ENCODE data around the gene SH3TC1. TPM values are rescaled to one million over a fixed set of nuclear protein-coding genes. Genes with fewer than 3 reads are reported as not detected.

Gene SH3TC1
- total and polyA plus RNA-seq, 2 of the 8 experiments (the other 6 are each of a cell fraction or from before 2014, with no cell fraction given) = 0.15 TPM; not detected in 1

DNA sequence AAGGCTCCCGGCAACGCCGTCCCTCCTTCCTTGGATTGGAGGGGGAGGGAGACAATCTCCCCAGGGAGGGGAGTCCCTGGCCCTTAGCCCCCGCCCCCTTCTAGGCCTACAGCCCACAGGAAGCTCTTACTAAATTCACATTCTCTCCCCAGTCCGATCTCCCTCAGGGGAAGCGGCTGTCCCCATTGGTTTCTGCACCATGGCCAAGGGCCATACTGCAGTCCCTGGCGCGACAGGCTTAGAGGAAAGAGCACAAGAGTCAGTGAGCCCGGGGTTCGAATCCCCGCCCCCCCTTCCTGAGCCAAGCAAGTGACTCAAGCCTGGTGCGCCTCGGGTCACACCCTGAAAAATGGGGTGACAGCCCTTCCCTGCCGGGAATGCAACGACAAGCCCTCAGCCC is 41.6 kb upstream of the SH3TC1 start:
- Histone ChIP-seq H3K9me3 (ENCODE audit: insufficient read depth in 2 of 2, low read depth in 1 of 2, low read length in 1 of 2) (no peaks in the 10 kb centered on the region), H3K23me2 (ENCODE audit: low read depth, low read length) (peaks cover 14% of the 10 kb centered on the region; the same call in 1 of the 2 replicates), H2BK120ac (replicated peaks; ENCODE audit: low read depth, low read length) (no peak overlapping the region), H3K79me2 (ENCODE audit: control insufficient read depth in 1 of 2, insufficient read depth in 2 of 2, low read length in 2 of 2) (no peaks in the 10 kb centered on the region), H3K36me3 (ENCODE audit: control insufficient read depth in 2 of 4, insufficient read depth in 4 of 4, low read length in 3 of 4) (no peaks in the 10 kb centered on the region), H4K20me1 (replicated peaks in 1 of 2; ENCODE audit: control insufficient read depth in 1 of 2, insufficient read depth in 2 of 2, low read length in 2 of 2) (peaks cover 3 to 7% of the 10 kb centered on the region in 2 experiments), H3K27me3 (replicated peaks in 1 of 4; ENCODE audit: control insufficient read depth in 3 of 4, extremely low read depth in 1 of 4, insufficient read depth in 3 of 4, low read length in 3 of 4) (peaks cover 6 to 43% (median 30%) of the 10 kb centered on the region in 4 experiments), H3K18ac (ENCODE audit: extremely low read depth, low read length) (no peak overlapping the region), H3K27ac (ENCODE audit: low read depth, low read length) (no peak overlapping the region), H3K56ac (replicated peaks; ENCODE audit: insufficient read length, low read depth, low read length) (no peak overlapping the region), H2BK12ac (ENCODE audit: low read depth, low read length) (no peak overlapping the region), H2BK5ac (ENCODE audit: low read depth, low read length) (no peak overlapping the region), H3K4me1 (replicated peaks in 1 of 4; ENCODE audit: control insufficient read depth in 3 of 4, insufficient read depth in 4 of 4, low read length in 3 of 4) (peaks cover 0 to 5% (median 2%) of the 10 kb centered on the region in 4 experiments; a peak in 4 of 7 replicates), H3K4me3 (ENCODE audit: extremely low read depth in 1 of 4, insufficient read depth in 2 of 4, low read depth in 3 of 4, low read length in 4 of 4) (peak overlapping the region in 1 of 4 experiments; percentile 73; a peak in 3 of 8 replicates), H3K14ac (ENCODE audit: insufficient read length) (no peak overlapping the region), H3K23ac (ENCODE audit: insufficient read length) (no peak overlapping the region), H2BK15ac (ENCODE audit: low read length) (no peak overlapping the region), H4K91ac (replicated peaks; ENCODE audit: insufficient read length, low read length) (no peak overlapping the region), H2AFZ (ENCODE audit: low read length) (no peak overlapping the region), H3K4me2 (ENCODE audit: insufficient read depth in 1 of 2, low read depth in 2 of 2, low read length in 2 of 2) (peak overlapping the region; percentile 90 to 97), H3K9ac (replicated peaks in 1 of 4; ENCODE audit: extremely low read depth in 1 of 4, low read depth in 3 of 4, low read length in 3 of 4) (no peak overlapping the region), H2AK5ac (ENCODE audit: low read depth, low read length) (no peak overlapping the region), H3K4ac (replicated peaks; ENCODE audit: insufficient read length, low read depth, low read length) (no peak overlapping the region), H3K79me1 (ENCODE audit: low read depth, low read length) (no peaks in the 10 kb centered on the region), H4K5ac (ENCODE audit: insufficient read length, low read depth, low read length) (no peak overlapping the region), H2BK20ac (ENCODE audit: low read length) (no peak overlapping the region), H4K8ac (ENCODE audit: extremely low read depth, insufficient read depth, low read length) (no peak overlapping the region)
- WGBS, 2 experiments (ENCODE audit: extremely low coverage in 1 of 2, insufficient coverage in 1 of 2, insufficient read length in 1 of 2, insufficient replicate concordance in 2 of 2, low coverage in 1 of 2, low lambda C conversion rate in 2 of 2, missing lambda C conversion rate in 1 of 2) = 61% methylated on average over 12 of the region's 15 CpGs; no CpG with 5 or more reads in 1 of the 2 experiments
- no peak for DNase-seq (ENCODE audit: low read depth in 1 of 2, low spot score in 2 of 2)
- no peak for FAIRE-seq
- POLR2A ChIA-PET (ENCODE audit: partially characterized antibody) = interaction anchor here (0.6 to 1.4 kb wide), 2 partner anchors 9 to 26 kb away, joined by 3 to 4 read pairs; no protein-coding TSS in a partner anchor
- TF ChIP-seq TCF12 (IDR thresholded peaks at IDR 0.05; ENCODE audit: low read depth, low read length) (no peak), YY1 (IDR thresholded peaks at IDR 0.05; ENCODE audit: low read depth, low read length) (no peak), ASH2L (IDR thresholded peaks at IDR 0.05; ENCODE audit: low read length) (no peak), SAP30 (IDR thresholded peaks at IDR 0.05; ENCODE audit: insufficient read depth, insufficient replicate concordance, low read length) (no peak), TAF1 (IDR thresholded peaks at IDR 0.05; ENCODE audit: low read depth, low read length) (no peak), RBBP5 (IDR thresholded peaks at IDR 0.05; ENCODE audit: borderline replicate concordance, low read depth, low read length) (no peak; the same call in 1 of the 2 replicates), SUZ12 (IDR thresholded peaks at IDR 0.05; ENCODE audit: low read length) (no peak)
- TF ChIP-seq, protein P1, sequence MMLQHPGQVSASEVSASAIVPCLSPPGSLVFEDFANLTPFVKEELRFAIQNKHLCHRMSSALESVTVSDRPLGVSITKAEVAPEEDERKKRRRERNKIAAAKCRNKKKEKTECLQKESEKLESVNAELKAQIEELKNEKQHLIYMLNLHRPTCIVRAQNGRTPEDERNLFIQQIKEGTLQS (IDR thresholded peaks at IDR 0.05; ENCODE audit: insufficient read depth, low read depth, low read length) = no peak
- CTCF ChIA-PET (ENCODE audit: partially characterized antibody) = interaction anchor here (0.5 to 2.3 kb wide), 6 partner anchors 12 to 1238 kb away, joined by 3 to 7 read pairs (median 4); no protein-coding TSS in a partner anchor
